ENCODE results near the gene TRIM49C. TPM values are rescaled to one million over a fixed set of nuclear protein-coding genes. Genes with fewer than 3 reads are reported as not detected.
"Not testable (repeated sequence)": the region's sequence is repeated elsewhere in the genome, so short reads cannot be mapped to it uniquely, and the experiment has no call there.

The TRIM49C gene, protein sequence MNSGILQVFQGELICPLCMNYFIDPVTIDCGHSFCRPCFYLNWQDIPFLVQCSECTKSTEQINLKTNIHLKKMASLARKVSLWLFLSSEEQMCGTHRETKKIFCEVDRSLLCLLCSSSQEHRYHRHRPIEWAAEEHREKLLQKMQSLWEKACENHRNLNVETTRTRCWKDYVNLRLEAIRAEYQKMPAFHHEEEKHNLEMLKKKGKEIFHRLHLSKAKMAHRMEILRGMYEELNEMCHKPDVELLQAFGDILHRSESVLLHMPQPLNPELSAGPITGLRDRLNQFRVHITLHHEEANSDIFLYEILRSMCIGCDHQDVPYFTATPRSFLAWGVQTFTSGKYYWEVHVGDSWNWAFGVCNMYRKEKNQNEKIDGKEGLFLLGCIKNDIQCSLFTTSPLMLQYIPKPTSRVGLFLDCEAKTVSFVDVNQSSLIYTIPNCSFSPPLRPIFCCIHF
- total RNA-seq: not detected
- long read RNA-seq, donor 1: 0 reads
- long read RNA-seq, donor 2: 0 reads

DNA sequence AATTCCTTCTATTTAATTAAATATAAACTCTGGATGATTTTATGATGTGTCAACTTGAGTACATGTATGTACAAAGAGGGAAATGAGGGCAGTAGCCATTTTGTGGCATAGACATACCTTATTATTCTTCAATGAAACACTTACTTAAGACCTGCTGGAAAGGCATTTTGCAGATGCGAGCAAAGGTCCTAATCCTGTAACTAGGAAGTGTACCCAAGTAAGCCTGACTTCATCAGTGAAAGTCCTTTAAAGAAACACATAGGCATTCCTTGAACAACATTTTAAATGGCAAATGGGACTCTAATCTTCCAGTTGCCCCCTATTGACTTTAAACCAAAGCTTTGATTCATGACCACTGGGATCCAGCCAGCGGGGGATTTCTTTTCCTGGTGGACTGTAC lies at the start of gene TRIM49C:
Gene TRIM49C, plus strand, starts transcription at position 301 of the 400 bp plus-strand sequence. CDS start 4,106 bp downstream, outside the sequence.
- DNase-seq (ENCODE audit: low spot score); intact Hi-C loops (cut with DNase I): not testable (repeated sequence)

DNA sequence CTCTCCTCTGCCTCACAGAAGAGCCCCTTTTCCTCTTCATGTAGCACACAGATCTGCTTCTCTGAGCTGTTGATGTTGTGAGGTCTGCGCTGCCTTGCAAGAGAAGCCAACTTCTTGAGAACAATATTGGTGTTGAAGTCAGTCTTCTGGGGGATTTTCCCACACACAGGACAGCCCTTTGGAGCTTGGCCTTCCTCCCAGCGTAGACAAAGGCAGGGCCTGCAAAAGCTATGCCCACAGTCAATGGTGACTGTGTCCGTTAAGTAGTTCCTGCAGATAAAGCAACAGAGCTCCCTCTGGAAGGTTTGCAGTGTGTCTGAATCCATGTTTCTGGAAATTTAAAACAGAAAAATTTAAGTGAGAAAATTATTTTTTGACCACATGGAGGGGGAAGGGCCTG lies 6.7 kb upstream of the TRIM49C start:
- intact Hi-C loops (cut with DNase I); DNase-seq (ENCODE audit: low spot score): not testable (repeated sequence)

GRCh38 chr11:90051591-90052209 lies 20.8 kb downstream of the TRIM49C start:
- intact Hi-C loops (cut with DNase I): not testable (repeated sequence)

GRCh38 chr11:90052311-90052710 lies 21.4 kb downstream of the TRIM49C start:
- DNase-seq (ENCODE audit: low spot score): peak; percentile 38
- intact Hi-C loops (cut with DNase I): not testable (repeated sequence)

More at GRCh38 chr11:90051591-90052209, 20.8 kb downstream of the TRIM49C start:
- peak; percentile 48 for DNase-seq (ENCODE audit: low spot score)

GRCh38 chr11:90053545-90053944 lies 22.6 kb downstream of the TRIM49C start:
- DNase-seq (ENCODE audit: low spot score); intact Hi-C loops (cut with DNase I): not testable (repeated sequence)

- intact Hi-C loops (cut with DNase I); DNase-seq (ENCODE audit: low spot score): not testable (repeated sequence)
Measured at GRCh38 chr11:90085650-90086049, 54.7 kb downstream of the TRIM49C start, which contains the start of gene UBTFL1. UBTFL1 (plus strand) TSS chr11:90085950; CDS start chr11:90085950, 0 bp downstream.

- intact Hi-C loops (cut with DNase I); DNase-seq (ENCODE audit: low spot score): not testable (repeated sequence)
Measured at GRCh38 chr11:90088731-90089130, 57.8 kb downstream of the TRIM49C start.

Other genes with a start within 250 kb of the TRIM49C start
- gene TRIM49, start 222.5 kb upstream of the TRIM49C start, total RNA-seq: not detected
- gene TRIM64B, start 152.6 kb upstream of the TRIM49C start, total RNA-seq: not detected
- not detected for gene TRIM49D1, start 108.9 kb upstream of the TRIM49C start, total RNA-seq
- not detected for gene TRIM49D2, start 107.0 kb upstream of the TRIM49C start, total RNA-seq
- not detected for gene TRIM64, start 65.1 kb upstream of the TRIM49C start, total RNA-seq
- gene UBTFL1, start 54.8 kb downstream of the TRIM49C start, total RNA-seq: not detected
- gene NAALAD2, start 103.6 kb downstream of the TRIM49C start, total RNA-seq: 1 to 10 TPM; 1.3 to 2.0 TPM
- 10 to 100 TPM; 24.7 to 31.7 TPM for gene CHORDC1, start 191.9 kb downstream of the TRIM49C start, total RNA-seq